ENCODE measurements around the gene TRIM63.
"Not testable (repeated sequence)": the region's sequence is repeated elsewhere in the genome, so short reads cannot be mapped to it uniquely, and the experiment has no call there.

TRIM63 gene

DNA sequence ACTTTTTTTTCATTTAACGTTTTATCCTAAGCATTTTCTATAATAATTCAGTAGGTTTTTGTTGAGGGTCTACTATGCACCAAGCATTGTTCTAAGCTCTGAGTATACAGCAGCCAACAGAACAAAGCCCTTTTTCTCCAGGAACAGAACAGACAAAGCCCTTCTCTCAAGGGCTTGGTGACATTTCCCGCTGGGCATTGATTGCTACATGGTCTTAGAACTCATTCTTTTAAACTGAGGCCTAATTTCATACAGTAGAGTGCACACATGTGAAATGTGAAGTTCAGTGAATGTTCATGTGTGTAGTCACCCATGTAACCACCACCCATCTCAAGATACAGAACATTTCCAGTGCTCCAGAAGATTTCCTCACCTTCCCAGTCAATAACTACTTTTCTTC, 29.0 kb upstream of the TRIM63 start:
- DNase-seq (ENCODE audit: low read depth): no peak
- H3K4me3 ChIP-seq (ENCODE audit: low read depth, low read length): no peak overlapping the region
- TF ChIP-seq, protein P1, sequence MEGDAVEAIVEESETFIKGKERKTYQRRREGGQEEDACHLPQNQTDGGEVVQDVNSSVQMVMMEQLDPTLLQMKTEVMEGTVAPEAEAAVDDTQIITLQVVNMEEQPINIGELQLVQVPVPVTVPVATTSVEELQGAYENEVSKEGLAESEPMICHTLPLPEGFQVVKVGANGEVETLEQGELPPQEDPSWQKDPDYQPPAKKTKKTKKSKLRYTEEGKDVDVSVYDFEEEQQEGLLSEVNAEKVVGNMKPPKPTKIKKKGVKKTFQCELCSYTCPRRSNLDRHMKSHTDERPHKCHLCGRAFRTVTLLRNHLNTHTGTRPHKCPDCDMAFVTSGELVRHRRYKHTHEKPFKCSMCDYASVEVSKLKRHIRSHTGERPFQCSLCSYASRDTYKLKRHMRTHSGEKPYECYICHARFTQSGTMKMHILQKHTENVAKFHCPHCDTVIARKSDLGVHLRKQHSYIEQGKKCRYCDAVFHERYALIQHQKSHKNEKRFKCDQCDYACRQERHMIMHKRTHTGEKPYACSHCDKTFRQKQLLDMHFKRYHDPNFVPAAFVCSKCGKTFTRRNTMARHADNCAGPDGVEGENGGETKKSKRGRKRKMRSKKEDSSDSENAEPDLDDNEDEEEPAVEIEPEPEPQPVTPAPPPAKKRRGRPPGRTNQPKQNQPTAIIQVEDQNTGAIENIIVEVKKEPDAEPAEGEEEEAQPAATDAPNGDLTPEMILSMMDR (IDR thresholded peaks at IDR 0.05; ENCODE audit: insufficient read depth, low read depth, low read length, missing control alignments): no peak

DNA sequence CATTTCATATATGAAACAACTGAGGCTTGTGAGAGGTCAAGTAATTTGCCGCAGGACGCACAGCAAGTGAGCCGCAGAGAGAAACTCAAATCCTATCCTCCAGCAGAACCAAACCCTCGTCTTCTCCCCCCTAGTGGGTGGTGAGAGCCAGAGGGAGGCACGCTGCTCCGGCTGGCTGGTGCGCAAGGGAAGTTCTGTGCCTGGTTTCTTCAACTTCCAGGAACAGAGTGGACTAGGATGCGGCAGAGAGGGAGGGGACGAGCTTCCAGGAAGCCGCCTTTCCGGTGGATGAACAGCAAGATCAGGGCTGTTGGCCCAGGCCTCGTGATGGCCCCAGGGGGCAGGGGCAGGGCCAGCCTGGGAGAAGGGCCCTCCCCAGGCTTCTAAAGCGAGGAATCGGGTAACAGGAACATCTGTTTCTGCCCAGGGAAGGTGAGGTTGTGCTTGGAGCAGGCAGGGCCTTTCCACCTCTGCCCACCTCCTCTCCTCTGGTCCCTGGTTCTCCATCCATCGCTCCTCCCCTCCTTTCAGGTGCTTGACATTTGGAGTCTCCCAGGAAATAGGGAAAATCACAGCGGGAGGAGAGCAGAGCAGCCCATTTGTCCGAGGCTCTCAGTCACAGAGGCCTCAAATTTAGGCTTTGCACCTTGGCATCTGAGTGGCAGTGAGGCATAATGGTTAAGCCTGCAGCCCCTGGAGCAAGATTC, 27.4 kb upstream of the TRIM63 start:
- TF ChIP-seq, protein P1 (IDR thresholded peaks at IDR 0.05; ENCODE audit: insufficient read depth, low read depth, low read length, missing control alignments): no peak
- no peak overlapping the region for H3K4me3 ChIP-seq (ENCODE audit: low read depth, low read length)
- no peak for DNase-seq (ENCODE audit: low read depth)

DNA sequence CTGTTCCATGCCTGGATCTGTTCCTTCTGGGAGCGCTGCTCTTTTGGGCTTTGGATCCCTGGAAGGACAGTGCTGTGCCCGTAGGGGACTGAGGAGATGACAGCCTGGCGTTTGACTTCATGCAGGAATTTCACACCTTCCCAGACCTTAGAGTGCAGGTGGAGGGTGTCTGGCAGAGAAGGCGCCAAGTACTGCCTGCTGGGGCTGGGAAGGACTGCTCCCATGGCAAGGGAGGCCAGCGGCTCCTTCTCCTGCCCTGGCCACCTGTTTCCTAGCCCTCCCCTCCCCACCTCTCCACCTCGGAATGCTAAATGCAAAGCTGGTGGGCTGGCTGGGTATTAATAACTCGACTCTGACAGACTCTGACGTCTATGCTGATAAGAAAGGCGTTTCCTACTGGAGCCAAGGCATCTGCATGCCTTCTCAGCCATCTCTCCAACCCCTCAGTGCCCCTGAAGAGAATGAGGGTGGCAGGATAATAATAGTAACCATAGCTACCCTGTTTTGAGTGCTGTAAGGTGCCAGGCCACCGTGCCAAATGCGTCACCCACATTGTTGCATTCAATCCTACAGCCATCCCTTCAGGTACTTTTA, 26.7 kb upstream of the TRIM63 start:
- no peak for DNase-seq (ENCODE audit: low read depth)
- H3K4me3 ChIP-seq (ENCODE audit: low read depth, low read length): no peak overlapping the region
- TF ChIP-seq, protein P1 (IDR thresholded peaks at IDR 0.05; ENCODE audit: insufficient read depth, low read depth, low read length, missing control alignments): no peak

DNA sequence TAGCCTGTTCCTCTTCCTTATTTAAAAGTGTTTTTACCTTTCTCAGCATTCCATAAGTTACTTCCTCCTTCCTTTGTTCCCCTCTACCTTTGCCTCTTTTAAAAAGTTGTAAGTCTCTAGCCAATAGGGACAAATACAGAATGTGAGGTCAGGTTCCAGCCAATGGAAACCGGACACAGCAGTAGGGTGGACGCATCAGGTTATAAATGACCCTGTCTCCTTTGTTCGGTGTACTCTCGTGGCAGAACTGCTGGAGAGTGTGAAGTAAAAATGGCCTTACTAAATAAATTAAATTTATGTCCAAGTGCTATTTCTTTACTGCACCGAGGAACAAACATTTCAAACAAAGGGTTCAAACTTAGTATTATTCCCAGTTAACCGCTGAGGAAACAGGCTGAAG, 26.1 kb upstream of the TRIM63 start:
- not testable (repeated sequence) for DNase-seq (ENCODE audit: low read depth); H3K4me3 ChIP-seq (ENCODE audit: low read depth, low read length)

DNA sequence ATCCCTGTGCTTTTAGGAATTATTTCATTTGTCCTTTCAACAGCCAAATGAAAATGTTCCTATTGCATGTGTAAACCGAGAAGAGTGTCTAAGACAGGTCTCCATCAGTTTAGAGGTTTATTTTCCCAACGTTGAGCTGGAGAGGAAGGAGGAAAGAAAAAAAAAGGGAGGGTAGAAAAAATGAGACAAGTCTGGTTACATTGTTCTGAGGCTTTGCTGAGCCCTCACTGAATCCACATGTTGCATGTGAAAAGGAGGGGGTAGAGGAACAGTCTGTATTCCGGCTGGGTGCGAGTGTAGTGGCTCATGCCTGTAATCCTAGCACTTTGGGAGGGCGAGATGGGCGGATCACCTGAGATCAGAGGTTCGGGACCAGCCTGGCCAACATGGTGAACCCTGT, 25.0 kb upstream of the TRIM63 start:
- TF ChIP-seq, protein P1 (IDR thresholded peaks at IDR 0.05; ENCODE audit: insufficient read depth, low read depth, low read length, missing control alignments): no peak
- H3K4me3 ChIP-seq (ENCODE audit: low read depth, low read length): no peak overlapping the region
- no peak for DNase-seq (ENCODE audit: low read depth)

DNA sequence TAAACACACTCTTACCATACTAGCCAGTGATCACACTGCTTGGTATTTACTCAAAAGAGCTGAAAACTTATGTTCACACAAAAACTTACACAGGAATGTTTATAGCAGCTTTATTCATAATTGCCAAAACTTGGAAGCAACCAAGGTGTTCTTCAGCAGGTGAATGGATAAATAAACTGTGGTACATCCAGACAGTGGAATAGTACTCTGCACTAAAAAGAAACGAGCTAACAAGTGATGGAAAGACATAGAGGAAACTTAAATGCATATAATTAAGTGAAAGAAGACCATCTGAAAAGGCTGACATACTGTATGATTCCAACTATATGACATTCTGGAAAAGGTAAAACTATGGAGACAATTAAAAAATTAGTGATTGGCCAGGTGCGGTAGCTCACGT, 23.5 kb upstream of the TRIM63 start:
- no peak for DNase-seq (ENCODE audit: low read depth)
- no peak overlapping the region for H3K4me3 ChIP-seq (ENCODE audit: low read depth, low read length)
- TF ChIP-seq, protein P1 (IDR thresholded peaks at IDR 0.05; ENCODE audit: insufficient read depth, low read depth, low read length, missing control alignments): no peak

DNA sequence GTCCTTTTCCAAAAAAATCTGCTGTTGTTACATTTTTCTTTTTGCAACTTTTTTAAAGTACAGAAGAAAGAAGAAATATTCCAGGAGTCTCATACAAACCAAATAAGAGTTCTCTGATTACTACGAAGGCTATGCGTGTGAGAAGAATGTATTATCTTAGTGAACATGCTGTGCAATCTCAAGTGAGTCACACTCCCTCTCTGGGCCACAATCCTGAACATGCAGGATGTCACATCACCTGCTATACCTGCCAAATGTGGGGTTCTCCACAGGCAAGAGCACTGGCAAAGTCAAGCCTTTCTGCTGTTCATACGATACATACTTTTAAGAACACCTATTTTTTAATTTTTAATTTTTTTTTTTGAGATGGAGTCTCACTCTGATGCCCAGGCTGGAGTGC, 21.7 kb upstream of the TRIM63 start:
- H3K4me3 ChIP-seq (ENCODE audit: low read depth, low read length): no peak overlapping the region
- TF ChIP-seq, protein P1 (IDR thresholded peaks at IDR 0.05; ENCODE audit: insufficient read depth, low read depth, low read length, missing control alignments): no peak
- no peak for DNase-seq (ENCODE audit: low read depth)
